Thyroid gland (tissue), 4 donors: ENCODE data around the gene ZNF692. TPM values are rescaled to one million over a fixed set of nuclear protein-coding genes. Genes with fewer than 3 reads are reported as not detected.

Experiments
- DNase-seq, 2 donors: peaks; one replicate each; pipeline ENCODE4 v3.0.0-alpha.2; 2019
- H3K27ac ChIP-seq, 3 donors: fragments of 200-600 bp; sonication (generic); 1 replicate in 2 of 3; 2 replicates in 1 of 3; pipeline ENCODE4 v1.5.1; 2016 to 2019; ENCODE audit warnings: mild to moderate bottlenecking in 1 of 3, moderate library complexity in 1 of 3
- H3K27me3 ChIP-seq: fragments of 200-600 bp; sonication (generic); one replicate; pipeline ENCODE4 v1.5.1; 2019
- H3K36me3 ChIP-seq, 2 donors: fragments of 200-600 bp; sonication (generic); one replicate each; pipeline ENCODE4 v1.5.1; 2016 to 2019
- H3K4me1 ChIP-seq, 2 donors: fragments of 200-600 bp; sonication (generic); one replicate each; pipeline ENCODE4 v1.5.1; 2017 to 2019
- H3K4me3 ChIP-seq, 3 donors: fragments of 200-600 bp; sonication (generic); replicated peaks in 1 of 3; 1 replicate in 2 of 3; 2 replicates in 1 of 3; pipeline ENCODE4 v1.5.1; 2016; ENCODE audit warnings: mild to moderate bottlenecking in 1 of 3
- H3K9me3 ChIP-seq: fragments of 200-600 bp; sonication (generic); one replicate; pipeline ENCODE4 v1.5.1; 2017
- POLR2A ChIP-seq, 2 donors: fragments of 450-650 bp; IDR thresholded peaks; one replicate each; pipeline ENCODE4 v1.6.1; 2017; ENCODE audit warnings: antibody characterized with exemption in 2 of 2, mild to moderate bottlenecking in 2 of 2, moderate library complexity in 1 of 2
- WGBS, 2 donors: methylation state at CpG; one replicate each; pipeline ENCODE4 v1.1.5; 2017; 5-methylcytosine and 5-hydroxymethylcytosine counted together
- intact Hi-C: fragments of 100-400 bp; cut with DNase I; formaldehyde crosslinking; loops from one replicate; pipeline ENCODE4 v1.15.1; 2023
- total RNA-seq, 4 donors: library from RNA; depleted of rRNA; stranded (reverse); fragments of >200 nt; gene quantifications; one replicate each; pipeline ENCODE4 v1.2.3, GENCODE V29; 2016
- TF ChIP-seq, protein P1 (sequence below), 6 experiments: fragments of 200-600 bp in 3 of 6; fragments of 450-650 bp in 3 of 6; sonication (generic) in 3 of 6; IDR thresholded peaks; one replicate each; pipeline ENCODE4 v1.5.1; 2016 to 2019; ENCODE audit warnings: antibody characterized with exemption in 6 of 6, mild to moderate bottlenecking in 2 of 6, inconsistent platforms in 1 of 6, moderate library complexity in 1 of 6

Gene ZNF692
- total RNA-seq, 4 donors from 2014 or later, result 17.2 to 59.7 (median 34.1) TPM

DNA sequence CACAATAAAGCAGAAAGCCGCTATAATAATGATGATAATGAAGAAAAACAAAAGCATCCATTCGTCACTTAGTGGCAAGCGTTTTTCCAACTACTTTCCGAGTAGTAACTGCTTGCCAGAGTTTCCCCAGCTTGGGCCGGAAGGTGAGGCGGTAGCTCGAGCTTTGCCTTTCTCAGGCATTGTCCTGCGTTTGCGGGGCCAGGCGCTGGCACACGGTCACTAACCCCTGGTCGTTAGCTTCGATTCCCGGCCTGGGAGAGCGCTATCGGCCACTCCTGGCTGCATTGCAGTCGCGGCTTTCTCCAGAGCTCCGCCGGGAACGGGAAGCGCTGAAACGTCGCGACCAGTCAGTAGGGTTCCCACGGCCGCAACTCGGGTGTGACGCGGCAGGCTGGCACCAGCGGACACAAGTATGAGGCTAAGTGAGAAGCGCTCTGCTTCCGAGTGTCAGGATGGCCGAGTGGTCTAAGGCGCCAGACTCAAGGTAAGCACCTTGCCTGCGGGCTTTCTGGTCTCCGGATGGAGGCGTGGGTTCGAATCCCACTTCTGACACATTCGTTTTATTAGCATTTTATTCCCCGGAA, 14.6 kb upstream of the ZNF692 start:
- H3K4me1 ChIP-seq, result peaks cover 0 to 9% of the 10 kb centered on the region in 2 donors
- H3K4me3 ChIP-seq, result peak overlapping the region; percentile 13 to 66 (median 47)
- peak; percentile 95 for DNase-seq
- no peaks in the 10 kb centered on the region for H3K9me3 ChIP-seq
- no peaks in the 10 kb centered on the region for H3K27me3 ChIP-seq
- H3K36me3 ChIP-seq, result no peaks in the 10 kb centered on the region
- TF ChIP-seq, protein P1, sequence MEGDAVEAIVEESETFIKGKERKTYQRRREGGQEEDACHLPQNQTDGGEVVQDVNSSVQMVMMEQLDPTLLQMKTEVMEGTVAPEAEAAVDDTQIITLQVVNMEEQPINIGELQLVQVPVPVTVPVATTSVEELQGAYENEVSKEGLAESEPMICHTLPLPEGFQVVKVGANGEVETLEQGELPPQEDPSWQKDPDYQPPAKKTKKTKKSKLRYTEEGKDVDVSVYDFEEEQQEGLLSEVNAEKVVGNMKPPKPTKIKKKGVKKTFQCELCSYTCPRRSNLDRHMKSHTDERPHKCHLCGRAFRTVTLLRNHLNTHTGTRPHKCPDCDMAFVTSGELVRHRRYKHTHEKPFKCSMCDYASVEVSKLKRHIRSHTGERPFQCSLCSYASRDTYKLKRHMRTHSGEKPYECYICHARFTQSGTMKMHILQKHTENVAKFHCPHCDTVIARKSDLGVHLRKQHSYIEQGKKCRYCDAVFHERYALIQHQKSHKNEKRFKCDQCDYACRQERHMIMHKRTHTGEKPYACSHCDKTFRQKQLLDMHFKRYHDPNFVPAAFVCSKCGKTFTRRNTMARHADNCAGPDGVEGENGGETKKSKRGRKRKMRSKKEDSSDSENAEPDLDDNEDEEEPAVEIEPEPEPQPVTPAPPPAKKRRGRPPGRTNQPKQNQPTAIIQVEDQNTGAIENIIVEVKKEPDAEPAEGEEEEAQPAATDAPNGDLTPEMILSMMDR (IDR thresholded peaks at IDR 0.05), result no peak
- peak in 1 of 2 donors; percentile 53 for TF ChIP-seq POLR2A (IDR thresholded peaks at IDR 0.05)
- H3K27ac ChIP-seq, result peak overlapping the region; percentile 97 to 100 (median 99)
- 0 to 1% methylated on average over 21 to 37 of the region's 41 CpGs for WGBS, 2 donors
- intact Hi-C loops, result no loop called here

DNA sequence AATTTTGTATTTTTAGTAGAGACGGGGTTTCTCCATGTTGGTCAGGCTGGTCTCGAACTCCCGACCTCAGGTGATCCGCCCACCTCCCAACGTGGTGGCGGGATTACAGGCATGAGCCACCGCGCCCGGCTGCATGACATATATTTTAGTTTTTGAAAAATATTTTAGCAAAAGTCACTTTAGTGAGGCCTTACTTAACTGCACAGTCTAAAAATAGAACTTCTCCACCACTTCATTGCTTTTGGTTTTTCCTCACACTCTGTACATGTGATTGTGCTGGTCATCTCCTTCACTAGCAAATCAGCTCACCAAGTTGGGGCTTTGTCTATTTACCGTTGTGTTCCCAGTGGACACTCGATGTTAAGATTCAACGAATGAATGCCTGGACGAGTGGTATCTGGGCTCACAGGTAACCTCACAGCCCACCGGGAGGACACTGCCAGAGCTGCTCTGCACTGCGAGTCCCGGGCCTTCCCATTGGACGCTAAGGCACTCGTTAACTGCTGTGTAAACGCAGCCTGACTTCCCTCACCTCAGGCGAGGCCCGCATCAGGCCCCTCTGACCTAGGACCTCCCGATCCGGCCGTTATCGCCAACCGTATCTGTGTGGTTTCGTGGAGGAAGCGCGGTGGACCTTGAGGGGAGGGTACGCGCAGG, 14.0 kb upstream of the ZNF692 start:
- H3K9me3 ChIP-seq, result no peaks in the 10 kb centered on the region
- H3K27ac ChIP-seq, result peak overlapping the region; percentile 97 to 100 (median 99)
- TF ChIP-seq, protein P1 (IDR thresholded peaks at IDR 0.05), result no peak
- TF ChIP-seq POLR2A (IDR thresholded peaks at IDR 0.05), result peak; percentile 67 to 88
- intact Hi-C loops, result no loop called here
- no peaks in the 10 kb centered on the region for H3K36me3 ChIP-seq
- 1 to 2% methylated on average over 31 of the region's 31 CpGs for WGBS, 2 donors
- H3K4me3 ChIP-seq, result peak overlapping the region; percentile 13 to 66 (median 47)
- H3K4me1 ChIP-seq, result peaks cover 0 to 9% of the 10 kb centered on the region in 2 donors
- peak; percentile 92 to 95 for DNase-seq
- H3K27me3 ChIP-seq, result no peaks in the 10 kb centered on the region

DNA sequence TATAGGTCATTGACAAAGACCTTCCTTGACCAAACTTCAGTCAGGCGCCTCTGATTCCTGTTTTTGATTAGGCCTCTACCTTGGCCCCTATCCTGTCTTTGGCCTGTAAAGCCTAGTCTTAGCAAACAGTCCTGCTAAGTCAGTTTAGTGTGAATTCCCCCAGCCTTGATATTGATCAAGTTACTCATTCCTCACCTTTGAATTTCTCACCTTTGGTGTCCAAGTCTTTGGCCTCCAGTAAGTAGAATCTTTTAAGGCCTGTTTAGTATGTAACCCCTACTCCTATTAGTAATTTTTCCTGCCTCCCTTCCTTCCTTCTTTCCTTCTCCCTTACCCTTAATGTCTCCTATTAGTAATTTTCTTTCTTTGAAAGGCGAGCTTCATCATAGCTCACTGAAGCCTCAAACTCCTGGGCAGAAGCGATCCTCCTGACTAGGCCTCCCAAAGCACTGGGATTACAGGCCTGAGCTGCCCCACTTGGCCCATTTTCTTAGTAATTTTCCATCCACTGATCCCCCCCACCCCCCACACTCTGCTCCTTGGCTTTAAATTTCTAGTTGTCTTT, 13.0 kb upstream of the ZNF692 start:
- H3K4me1 ChIP-seq, result peaks cover 0 to 9% of the 10 kb centered on the region in 2 donors
- no peaks in the 10 kb centered on the region for H3K9me3 ChIP-seq
- no peak overlapping the region for H3K4me3 ChIP-seq
- H3K36me3 ChIP-seq, result no peaks in the 10 kb centered on the region
- H3K27me3 ChIP-seq, result no peaks in the 10 kb centered on the region
- intact Hi-C loops, result no loop called here
- WGBS, 2 donors, result 96 to 100% methylated on average over 3 of the region's 3 CpGs
- TF ChIP-seq, protein P1 (IDR thresholded peaks at IDR 0.05), result no peak
- no peak for TF ChIP-seq POLR2A (IDR thresholded peaks at IDR 0.05)
- peak overlapping the region; percentile 97 to 100 (median 99) for H3K27ac ChIP-seq
- DNase-seq, result no peak

DNA sequence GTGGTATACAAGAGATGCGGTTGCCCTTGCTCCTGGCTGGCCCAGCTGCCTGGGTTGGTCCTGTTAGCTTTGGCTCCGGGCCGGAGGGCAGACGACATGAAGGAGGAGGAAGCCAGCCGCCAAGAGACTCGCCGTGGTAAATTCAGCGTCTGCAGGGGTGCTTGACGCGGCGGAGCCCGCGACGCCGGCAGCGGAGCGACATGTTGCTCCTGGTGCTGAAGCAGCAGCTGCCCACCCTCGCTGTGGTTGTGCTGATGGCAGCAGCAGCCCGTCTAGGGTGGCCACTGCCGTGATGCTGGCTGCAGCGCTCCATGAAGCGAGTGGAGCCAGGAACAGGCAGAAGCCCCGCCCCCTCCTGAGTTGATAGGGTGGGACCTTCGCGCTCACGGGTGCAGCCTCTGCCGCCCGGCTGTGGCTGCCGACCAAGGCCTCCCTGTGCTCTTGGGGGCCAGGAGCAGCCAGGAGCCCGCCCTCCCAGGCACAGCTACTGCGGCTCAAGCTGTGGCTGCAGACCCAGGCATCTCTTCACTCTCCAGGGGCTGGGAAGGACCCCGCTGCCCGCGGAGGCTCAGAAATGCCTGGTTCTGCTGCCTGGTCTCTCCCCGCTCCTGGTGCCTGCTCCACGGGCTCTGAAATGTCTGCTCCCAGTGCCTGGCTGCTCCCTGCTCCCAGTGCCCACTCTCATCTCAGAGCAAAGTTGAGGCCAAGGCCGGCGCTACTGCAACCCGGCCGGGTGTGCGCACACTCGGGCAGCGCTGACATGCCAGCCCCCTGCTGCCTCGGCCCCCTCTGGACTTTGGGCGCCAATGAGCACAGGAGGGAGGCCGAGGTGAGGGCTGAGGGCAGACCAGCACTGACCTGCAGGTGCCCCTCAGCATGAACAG, 4.4 kb upstream of the ZNF692 start:
- WGBS, 2 donors, result 3 to 8% methylated on average over 14 to 42 of the region's 46 CpGs
- intact Hi-C loops, result no loop called here

More for the DNA sequence above, 4.4 kb upstream of the ZNF692 start:
- DNase-seq, result peak; percentile 93 to 95
- Histone ChIP-seq H3K36me3 (no peaks in the 10 kb centered on the region), H3K27ac (peak overlapping the region; percentile 45 to 72 (median 72)), H3K9me3 (no peaks in the 10 kb centered on the region), H3K4me3 (peak overlapping the region in 2 of 3 donors; percentile 19 to 47), H3K4me1 (peaks cover 7 to 19% of the 10 kb centered on the region in 2 donors), H3K27me3 (no peaks in the 10 kb centered on the region)
- TF ChIP-seq, protein P1 (IDR thresholded peaks at IDR 0.05), result no peak
- peak; percentile 32 to 91 for TF ChIP-seq POLR2A (IDR thresholded peaks at IDR 0.05)
